Mesenchymal stem cell (in vitro differentiated cells and primary cell): ENCODE measurements around the gene CHAC2.

Source experiments
- DNase-seq: peaks from one replicate; pipeline ENCODE4 v3.0.0-alpha.2; 2013
- H2AFZ ChIP-seq: one replicate; pipeline ENCODE4 v1.6.1; 2013; ENCODE audit warnings: low read depth, mild to moderate bottlenecking, control low read depth, inconsistent platforms, low read length, moderate library complexity
- H2AK5ac ChIP-seq: 2 replicates; pipeline ENCODE4 v1.6.1; 2013; ENCODE audit warnings: low read length, moderate library complexity, mild to moderate bottlenecking, inconsistent platforms; ENCODE audit not compliant: severe bottlenecking
- H2BK120ac ChIP-seq: one replicate; pipeline ENCODE4 v1.6.1; 2013; ENCODE audit warnings: low read depth, mild to moderate bottlenecking, inconsistent platforms, low read length, moderate library complexity
- H2BK12ac ChIP-seq, 2 experiments: one replicate each; pipeline ENCODE4 v1.6.1; 2013; ENCODE audit warnings: inconsistent platforms in 2 of 2, low read length in 2 of 2, mild to moderate bottlenecking in 2 of 2, moderate library complexity in 2 of 2, control low read depth in 1 of 2
- H2BK15ac ChIP-seq: one replicate; pipeline ENCODE4 v1.6.1; 2013; ENCODE audit warnings: mild to moderate bottlenecking, low read depth, inconsistent platforms; ENCODE audit not compliant: poor library complexity, severe bottlenecking
- H2BK5ac ChIP-seq: 2 replicates; pipeline ENCODE4 v1.6.1; 2013; ENCODE audit warnings: low read depth, mild to moderate bottlenecking, low read length, control low read depth, inconsistent platforms; ENCODE audit not compliant: poor library complexity, severe bottlenecking
- H3K14ac ChIP-seq, 2 experiments: one replicate each; pipeline ENCODE4 v1.6.1; 2013; ENCODE audit warnings: inconsistent platforms in 2 of 2, low read length in 2 of 2, control low read depth in 1 of 2, mild to moderate bottlenecking in 1 of 2, moderate library complexity in 1 of 2
- H3K18ac ChIP-seq, 2 experiments: one replicate each; pipeline ENCODE4 v1.6.1; 2013; ENCODE audit warnings: inconsistent platforms in 2 of 2, low read length in 2 of 2, control low read depth in 1 of 2, low read depth in 1 of 2, mild to moderate bottlenecking in 1 of 2
- H3K23ac ChIP-seq, 2 experiments: one replicate each; pipeline ENCODE4 v1.6.1; 2013; ENCODE audit warnings: inconsistent platforms in 2 of 2, low read length in 2 of 2, mild to moderate bottlenecking in 2 of 2, moderate library complexity in 2 of 2, control low read depth in 1 of 2
- H3K27ac ChIP-seq: 2 replicates; pipeline ENCODE4 v1.5.1; 2013; ENCODE audit warnings: mild to moderate bottlenecking, moderate library complexity, low read length, control low read depth, inconsistent platforms; ENCODE audit not compliant: poor library complexity, severe bottlenecking
- H3K27me3 ChIP-seq, 2 experiments: 2 replicates each; pipeline versions ENCODE4 v1.6.1 to v1.7.0; 2013; ENCODE audit warnings: low read length in 2 of 2, mild to moderate bottlenecking in 2 of 2, moderate library complexity in 2 of 2, control low read depth in 1 of 2, inconsistent platforms in 1 of 2; ENCODE audit not compliant: control insufficient read depth in 1 of 2, insufficient read depth in 1 of 2
- H3K36me3 ChIP-seq, 2 experiments: 2 replicates each; pipeline versions ENCODE4 v1.6.1 to v1.7.0; 2013; ENCODE audit warnings: low read length in 2 of 2, control low read depth in 1 of 2, inconsistent platforms in 1 of 2, low read depth in 1 of 2, mild to moderate bottlenecking in 1 of 2; ENCODE audit not compliant: insufficient read depth in 2 of 2, control insufficient read depth in 1 of 2
- H3K4ac ChIP-seq, 2 experiments: one replicate each; pipeline ENCODE4 v1.6.1; 2013; ENCODE audit warnings: inconsistent platforms in 2 of 2, low read length in 2 of 2, mild to moderate bottlenecking in 2 of 2, moderate library complexity in 2 of 2, control low read depth in 1 of 2, low read depth in 1 of 2
- H3K4me1 ChIP-seq: 2 replicates; pipeline ENCODE4 v1.6.1; 2013; ENCODE audit warnings: low read depth, low read length, control low read depth; ENCODE audit not compliant: control insufficient read depth, insufficient read depth
- H3K4me2 ChIP-seq: 2 replicates; pipeline ENCODE4 v1.6.1; 2013; ENCODE audit warnings: low read length, mild to moderate bottlenecking, inconsistent platforms; ENCODE audit not compliant: poor library complexity, severe bottlenecking
- H3K4me3 ChIP-seq, 2 experiments: 2 replicates each; pipeline versions ENCODE4 v1.5.1 to v1.7.0; 2013; ENCODE audit warnings: low read length in 2 of 2, mild to moderate bottlenecking in 2 of 2, control low read depth in 1 of 2, low read depth in 1 of 2; ENCODE audit not compliant: insufficient read depth in 1 of 2
- H3K79me1 ChIP-seq: replicated peaks from 2 replicates; pipeline ENCODE4 v1.6.1; 2013; ENCODE audit warnings: mild to moderate bottlenecking, control low read depth, low read length, inconsistent platforms; ENCODE audit not compliant: poor library complexity, severe bottlenecking
- H3K9ac ChIP-seq: 2 replicates; pipeline ENCODE4 v1.7.0; 2013; ENCODE audit warnings: mild to moderate bottlenecking, low read length, moderate library complexity
- H3K9me3 ChIP-seq: 2 replicates; pipeline ENCODE4 v1.7.0; 2013; ENCODE audit warnings: mild to moderate bottlenecking, low read length; ENCODE audit not compliant: control insufficient read depth
- H4K8ac ChIP-seq: one replicate; pipeline ENCODE4 v1.6.1; 2013; ENCODE audit warnings: inconsistent platforms, mild to moderate bottlenecking, low read length, moderate library complexity
- H4K91ac ChIP-seq: one replicate; pipeline ENCODE4 v1.6.1; 2013; ENCODE audit warnings: mild to moderate bottlenecking, low read length, inconsistent platforms
- WGBS: methylation state at CpG from one replicate; pipeline ENCODE4 v1.1.7; 2013; ENCODE audit warnings: mixed read lengths; 5-methylcytosine and 5-hydroxymethylcytosine counted together

Gene CHAC2

GRCh38 chr2:53818854-53819435, 51.3 kb downstream of the CHAC2 start:
- no peak overlapping the region for H4K91ac ChIP-seq
- H3K9me3 ChIP-seq: no peaks in the 10 kb centered on the region
- H3K4me1 ChIP-seq: no peaks in the 10 kb centered on the region
- no peak overlapping the region for H3K23ac ChIP-seq
- no peak overlapping the region for H2AK5ac ChIP-seq
- no peak overlapping the region for H3K4me2 ChIP-seq
- H2BK5ac ChIP-seq: no peak overlapping the region
- no peak overlapping the region for H3K14ac ChIP-seq
- no peak overlapping the region for H2AFZ ChIP-seq
- no peak for DNase-seq
- H3K27me3 ChIP-seq: no peaks in the 10 kb centered on the region
- no peak overlapping the region for H4K8ac ChIP-seq
- H3K36me3 ChIP-seq: peaks cover 22 to 65% of the 10 kb centered on the region in 2 experiments
- H3K4ac ChIP-seq: no peak overlapping the region
- no peak overlapping the region for H2BK120ac ChIP-seq
- H3K4me3 ChIP-seq: no peak overlapping the region
- H3K9ac ChIP-seq: no peak overlapping the region
- no peak overlapping the region for H2BK12ac ChIP-seq
- H3K27ac ChIP-seq: no peak overlapping the region
- no peaks in the 10 kb centered on the region for H3K79me1 ChIP-seq
- 91% methylated on average over 3 of the region's 3 CpGs for WGBS
- H2BK15ac ChIP-seq: no peak overlapping the region
- no peak overlapping the region for H3K18ac ChIP-seq

DNA sequence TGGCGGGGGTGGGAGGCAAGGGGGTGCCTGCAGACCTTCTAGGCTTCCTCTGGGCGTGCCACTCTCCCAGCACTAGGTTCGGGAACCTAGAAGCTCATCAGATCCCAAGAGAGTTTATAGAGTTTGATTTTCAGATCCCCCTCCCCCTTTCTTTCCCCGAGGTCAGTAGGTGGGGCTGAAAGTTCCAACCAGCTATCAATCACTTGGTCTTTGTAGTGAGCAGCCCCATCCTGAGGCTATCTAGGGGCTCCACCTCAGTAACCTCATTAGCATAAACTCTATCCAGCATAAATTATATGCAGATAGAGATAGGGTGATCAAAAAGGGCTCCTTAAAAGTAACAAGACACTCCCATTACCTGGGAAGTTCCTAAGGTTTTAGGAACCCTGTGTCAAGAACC, 52.0 kb downstream of the CHAC2 start:
- no peaks in the 10 kb centered on the region for H3K4me1 ChIP-seq
- no peak overlapping the region for H2BK5ac ChIP-seq
- H3K27me3 ChIP-seq: no peaks in the 10 kb centered on the region
- H3K9me3 ChIP-seq: no peaks in the 10 kb centered on the region
- no peak for DNase-seq
- 89% methylated on average over 4 of the region's 4 CpGs for WGBS
- H3K4me2 ChIP-seq: no peak overlapping the region
- H3K4me3 ChIP-seq: no peak overlapping the region
- no peak overlapping the region for H2BK120ac ChIP-seq
- no peak overlapping the region for H4K91ac ChIP-seq
- H4K8ac ChIP-seq: no peak overlapping the region
- no peak overlapping the region for H2BK15ac ChIP-seq
- no peak overlapping the region for H3K27ac ChIP-seq
- no peak overlapping the region for H3K9ac ChIP-seq
- peaks cover 22 to 58% of the 10 kb centered on the region in 2 experiments for H3K36me3 ChIP-seq
- H2BK12ac ChIP-seq: no peak overlapping the region
- H2AFZ ChIP-seq: no peak overlapping the region
- no peak overlapping the region for H3K4ac ChIP-seq
- no peak overlapping the region for H3K14ac ChIP-seq
- no peaks in the 10 kb centered on the region for H3K79me1 ChIP-seq
- no peak overlapping the region for H2AK5ac ChIP-seq
- H3K23ac ChIP-seq: no peak overlapping the region
- H3K18ac ChIP-seq: no peak overlapping the region

GRCh38 chr2:53820048-53820447, 52.4 kb downstream of the CHAC2 start:
- H2AK5ac ChIP-seq: no peak overlapping the region
- H3K4me2 ChIP-seq: no peak overlapping the region
- H3K9ac ChIP-seq: no peak overlapping the region
- no peak overlapping the region for H2BK15ac ChIP-seq
- no peaks in the 10 kb centered on the region for H3K27me3 ChIP-seq
- no peak overlapping the region for H2BK5ac ChIP-seq
- H3K4ac ChIP-seq: no peak overlapping the region
- 98% methylated on average over 7 of the region's 9 CpGs for WGBS
- H4K8ac ChIP-seq: no peak overlapping the region
- H3K4me1 ChIP-seq: no peaks in the 10 kb centered on the region
- no peak overlapping the region for H2AFZ ChIP-seq
- no peak overlapping the region for H3K27ac ChIP-seq
- H3K36me3 ChIP-seq: peaks cover 19 to 56% of the 10 kb centered on the region in 2 experiments
- no peak overlapping the region for H4K91ac ChIP-seq
- no peak overlapping the region for H3K4me3 ChIP-seq
- no peak overlapping the region for H2BK12ac ChIP-seq
- DNase-seq: no peak
- H3K23ac ChIP-seq: no peak overlapping the region
- H3K79me1 ChIP-seq: no peaks in the 10 kb centered on the region
- no peaks in the 10 kb centered on the region for H3K9me3 ChIP-seq
- H3K18ac ChIP-seq: no peak overlapping the region
- H2BK120ac ChIP-seq: no peak overlapping the region
- H3K14ac ChIP-seq: no peak overlapping the region

DNA sequence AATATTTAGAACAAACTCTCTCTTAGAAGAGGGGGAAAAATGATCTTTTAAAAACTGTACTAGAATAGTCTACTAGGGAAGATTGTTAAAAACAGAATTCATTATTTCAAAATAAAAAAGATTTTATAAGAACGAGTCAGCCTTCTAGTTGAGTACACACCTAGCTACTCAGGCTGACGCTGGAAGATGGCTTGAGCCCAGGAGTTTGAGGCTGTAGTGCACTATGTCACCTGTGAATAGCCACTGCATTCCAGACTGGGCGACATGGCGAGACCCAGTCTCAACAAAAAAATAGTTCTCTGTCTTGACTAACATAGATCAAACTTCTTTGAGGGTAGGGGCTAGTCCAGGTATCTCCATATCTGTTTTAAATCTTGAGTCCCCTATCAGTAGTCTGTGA, 53.1 kb downstream of the CHAC2 start:
- Histone ChIP-seq H3K36me3 (peaks cover 19 to 49% of the 10 kb centered on the region in 2 experiments), H3K18ac (no peak overlapping the region), H4K91ac (no peak overlapping the region), H3K9me3 (no peaks in the 10 kb centered on the region), H3K4me3 (no peak overlapping the region), H3K27ac (no peak overlapping the region), H3K79me1 (no peaks in the 10 kb centered on the region), H2BK12ac (no peak overlapping the region), H2BK120ac (no peak overlapping the region), H3K14ac (no peak overlapping the region), H2AFZ (no peak overlapping the region), H3K4ac (no peak overlapping the region), H2AK5ac (no peak overlapping the region), H3K9ac (no peak overlapping the region), H3K27me3 (no peaks in the 10 kb centered on the region), H3K4me2 (no peak overlapping the region), H4K8ac (no peak overlapping the region), H2BK5ac (no peak overlapping the region), H2BK15ac (no peak overlapping the region), H3K23ac (no peak overlapping the region), H3K4me1 (no peaks in the 10 kb centered on the region)
- no peak for DNase-seq
- 97% methylated on average over 2 of the region's 4 CpGs for WGBS
